H7 (cell line): Measurements from ENCODE around the gene LAMTOR5. TPM values are rescaled to one million over a fixed set of nuclear protein-coding genes. Genes with fewer than 3 reads are reported as not detected.
"Not testable (repeated sequence)": the region's sequence is repeated elsewhere in the genome, so short reads cannot be mapped to it uniquely, and the experiment has no call there.

ENCODE experiments used
- DNase-seq: peaks from one replicate; pipeline ENCODE4 v3.0.0; 2012
- H3K27me3 ChIP-seq: 2 replicates; pipeline ENCODE4 v1.6.0; 2011; ENCODE audit warnings: mild to moderate bottlenecking, low read length; ENCODE audit not compliant: control insufficient read depth, insufficient read depth
- H3K36me3 ChIP-seq: replicated peaks from 2 replicates; pipeline ENCODE4 v1.5.1; 2011; ENCODE audit warnings: low read length; ENCODE audit not compliant: control insufficient read depth, insufficient read depth
- H3K4me3 ChIP-seq: 2 replicates; pipeline ENCODE4 v1.5.1; 2011; ENCODE audit warnings: low read depth, mild to moderate bottlenecking, control low read depth, low read length, moderate library complexity; ENCODE audit not compliant: insufficient read depth
- total RNA-seq: library from RNA; depleted of rRNA; stranded (reverse); fragments of >200 nt; shearing (Covaris generic); gene quantifications from 2 replicates; pipeline ENCODE4 v1.2.3, GENCODE V29; 2014

Gene LAMTOR5
- total RNA-seq, 1 experiment from 2014 or later, result 40.6 TPM

DNA sequence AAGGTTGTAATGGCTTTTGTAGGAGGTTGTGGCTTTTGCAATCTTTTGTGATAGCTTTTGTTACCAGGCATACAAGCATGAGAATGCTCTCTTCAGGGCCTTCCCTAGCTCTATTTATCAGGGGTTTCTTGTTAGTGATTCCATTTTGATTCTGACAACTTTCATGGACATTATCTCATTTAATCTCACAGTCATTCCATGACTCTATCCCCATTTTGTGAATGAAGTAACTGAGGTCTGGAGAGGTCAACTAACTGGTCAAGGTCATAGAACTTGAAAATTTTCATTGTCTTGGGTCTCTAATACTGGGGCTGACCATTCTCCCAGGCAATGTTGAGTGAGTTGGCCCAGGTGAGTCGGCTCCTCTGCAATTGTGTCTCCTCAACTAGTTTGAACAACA lies 11.2 kb upstream of the LAMTOR5 start:
- H3K36me3 ChIP-seq, result no peaks in the 10 kb centered on the region
- no peak overlapping the region for H3K4me3 ChIP-seq
- DNase-seq, result no peak
- H3K27me3 ChIP-seq, result no peaks in the 10 kb centered on the region

DNA sequence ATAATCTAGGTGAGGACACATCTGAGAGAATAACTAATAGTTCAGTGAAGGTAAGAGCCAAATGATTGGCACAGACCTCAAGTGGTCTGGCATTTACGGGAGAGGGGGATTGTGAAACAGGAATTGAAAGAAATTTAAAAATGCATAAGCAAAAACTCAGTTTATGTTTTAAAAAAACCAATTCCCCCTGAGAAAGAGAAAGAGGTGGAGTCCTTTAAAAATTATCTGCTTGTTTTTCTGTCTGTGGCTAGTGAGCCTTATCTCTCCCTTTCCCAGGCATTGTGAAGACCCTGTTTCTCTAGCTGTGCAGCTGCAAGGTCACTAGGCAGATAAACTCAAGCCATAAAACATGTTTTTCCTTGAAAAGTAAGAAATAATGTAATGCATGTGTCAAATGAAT lies 5.6 kb upstream of the LAMTOR5 start:
- not testable (repeated sequence) for H3K27me3 ChIP-seq, DNase-seq, H3K36me3 ChIP-seq, H3K4me3 ChIP-seq

DNA sequence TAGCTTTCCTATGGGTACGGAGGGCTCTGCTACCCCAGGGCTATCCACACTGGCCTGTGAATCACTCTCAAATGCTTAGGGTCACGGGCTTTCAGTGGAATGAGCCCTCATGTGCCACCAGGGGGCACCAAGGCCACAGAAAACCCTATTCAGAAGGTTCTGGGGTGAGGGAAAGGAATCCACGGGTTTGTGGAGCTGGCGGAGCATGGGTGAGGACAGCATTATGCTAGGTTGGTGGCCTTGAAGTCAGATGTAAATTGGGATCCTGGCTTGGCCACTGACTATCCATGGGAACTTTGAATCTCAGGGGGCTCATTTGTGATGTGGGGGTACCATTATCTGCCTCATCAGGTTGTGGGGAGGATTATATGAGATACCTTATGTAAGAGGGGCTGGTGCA lies 5.1 kb upstream of the LAMTOR5 start:
- no peaks in the 10 kb centered on the region for H3K27me3 ChIP-seq
- H3K4me3 ChIP-seq, result no peak overlapping the region
- peak; percentile 84 for DNase-seq
- H3K36me3 ChIP-seq, result no peaks in the 10 kb centered on the region

DNA sequence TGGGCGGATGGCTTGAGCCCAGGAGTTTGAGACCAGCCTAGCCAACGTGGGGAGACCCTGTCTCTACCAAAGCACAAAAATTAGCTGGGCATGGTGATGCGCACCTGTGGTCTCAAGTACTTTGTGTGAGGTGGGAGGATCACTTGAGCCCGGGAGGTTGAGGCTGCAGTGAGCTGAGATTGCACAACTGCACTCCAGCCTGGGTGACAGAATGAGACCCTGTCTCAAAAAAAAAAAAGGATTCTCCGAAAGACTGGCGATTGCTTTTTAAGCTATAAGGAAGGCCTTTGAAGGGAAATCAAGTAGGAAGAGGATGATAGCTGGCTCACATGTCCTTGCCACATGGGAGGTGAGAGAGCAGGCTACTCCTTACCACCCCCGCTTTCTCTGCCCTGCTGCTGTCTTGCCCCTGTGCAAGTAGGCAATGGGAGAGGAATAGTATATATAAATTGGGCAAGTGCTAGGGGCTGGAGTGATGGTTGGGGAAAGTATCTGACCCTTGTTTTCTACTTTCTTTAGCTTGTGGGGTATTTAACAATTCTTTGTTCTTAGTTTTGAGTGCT lies 3.8 kb upstream of the LAMTOR5 start:
- Histone ChIP-seq H3K4me3 (no peak overlapping the region), H3K36me3 (no peaks in the 10 kb centered on the region), H3K27me3 (no peaks in the 10 kb centered on the region)
- DNase-seq, result no peak

DNA sequence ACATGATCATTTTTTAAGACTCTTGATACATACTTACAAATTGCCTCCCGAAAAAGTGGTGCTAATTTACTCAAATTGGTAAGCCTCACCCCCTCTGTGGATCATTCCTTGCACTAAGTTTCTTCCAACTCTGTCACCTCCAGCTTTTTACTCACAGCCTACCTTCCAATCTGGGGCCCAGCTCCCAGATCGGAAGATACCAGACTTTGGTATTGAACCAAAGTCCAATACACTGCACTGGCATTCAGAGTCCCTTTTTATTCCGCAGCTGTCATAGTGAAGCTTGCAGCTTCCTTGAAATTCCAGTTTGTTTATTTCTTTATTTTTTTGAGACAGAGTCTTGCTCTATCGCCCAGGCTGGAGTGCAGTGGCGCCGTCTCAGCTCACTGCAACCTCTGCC lies 1.8 kb upstream of the LAMTOR5 start:
- no peaks in the 10 kb centered on the region for H3K27me3 ChIP-seq
- no peak for DNase-seq
- no peak overlapping the region for H3K4me3 ChIP-seq
- no peaks in the 10 kb centered on the region; the same call in 1 of the 2 replicates for H3K36me3 ChIP-seq

DNA sequence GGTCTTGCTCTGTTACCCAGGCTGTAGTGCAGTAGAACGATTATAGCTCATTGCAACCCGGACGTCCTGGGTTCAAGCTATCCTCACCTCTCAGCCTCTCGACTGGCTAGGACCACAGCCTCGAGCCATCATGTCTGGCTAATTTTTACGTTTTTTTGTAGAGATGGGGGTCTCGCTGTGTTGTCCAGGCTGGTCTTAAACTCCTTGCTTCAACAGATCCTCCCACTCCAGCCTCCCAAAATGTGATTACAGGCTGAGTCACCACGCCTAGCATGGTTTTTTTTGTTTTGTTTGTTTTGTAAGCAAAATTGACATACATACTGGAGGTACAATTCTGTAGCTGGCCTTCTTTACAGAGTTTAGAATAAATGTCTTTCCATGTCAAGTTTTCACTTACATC lies 994 bp upstream of the LAMTOR5 start:
- no peak for DNase-seq
- Histone ChIP-seq H3K36me3 (peaks cover 3% of the 10 kb centered on the region; the same call in 1 of the 2 replicates), H3K27me3 (no peaks in the 10 kb centered on the region), H3K4me3 (no peak overlapping the region)

DNA sequence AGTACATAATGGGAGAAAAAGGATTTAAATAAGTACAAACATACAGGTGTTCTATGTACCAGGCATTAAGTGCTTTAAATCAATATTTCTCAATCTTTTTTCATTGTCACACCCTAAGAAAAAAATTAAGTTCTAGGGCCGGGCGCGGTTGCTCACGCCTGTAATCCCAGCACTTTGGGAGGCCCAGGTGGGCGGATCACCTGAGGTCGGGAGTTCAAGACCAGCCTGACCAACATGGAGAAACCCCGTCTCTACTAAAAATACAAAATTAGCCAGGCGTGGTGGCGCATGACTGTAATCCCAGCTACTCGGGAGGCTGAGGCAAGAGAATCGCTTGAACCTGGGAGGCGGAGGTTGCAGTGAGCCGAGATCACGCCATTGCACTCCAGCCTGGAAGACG lies 1.1 kb downstream of the LAMTOR5 start:
- H3K36me3 ChIP-seq, result peaks cover 13% of the 10 kb centered on the region
- not testable (repeated sequence) for DNase-seq, H3K4me3 ChIP-seq, H3K27me3 ChIP-seq

DNA sequence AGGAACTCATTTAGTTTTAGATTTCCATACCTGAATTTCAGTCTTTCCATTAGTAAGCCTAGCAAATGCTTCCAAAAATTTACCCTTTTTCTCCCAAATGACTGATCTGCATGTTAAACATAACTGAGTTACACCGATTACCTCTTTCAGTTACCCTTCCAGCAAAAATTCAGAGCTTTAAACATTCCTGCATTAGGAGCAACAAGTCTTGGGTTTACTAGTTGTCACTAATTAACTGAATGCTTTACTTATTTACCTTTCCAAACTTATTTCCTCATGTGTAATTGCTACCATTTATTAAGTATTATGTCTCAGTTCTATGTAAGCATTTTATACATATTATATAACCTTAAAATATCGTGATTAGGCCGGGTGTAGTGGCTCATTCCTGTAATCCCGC lies 3.1 kb downstream of the LAMTOR5 start:
- peaks cover 16% of the 10 kb centered on the region for H3K36me3 ChIP-seq
- no peaks in the 10 kb centered on the region for H3K27me3 ChIP-seq
- no peak for DNase-seq
- no peak overlapping the region for H3K4me3 ChIP-seq

DNA sequence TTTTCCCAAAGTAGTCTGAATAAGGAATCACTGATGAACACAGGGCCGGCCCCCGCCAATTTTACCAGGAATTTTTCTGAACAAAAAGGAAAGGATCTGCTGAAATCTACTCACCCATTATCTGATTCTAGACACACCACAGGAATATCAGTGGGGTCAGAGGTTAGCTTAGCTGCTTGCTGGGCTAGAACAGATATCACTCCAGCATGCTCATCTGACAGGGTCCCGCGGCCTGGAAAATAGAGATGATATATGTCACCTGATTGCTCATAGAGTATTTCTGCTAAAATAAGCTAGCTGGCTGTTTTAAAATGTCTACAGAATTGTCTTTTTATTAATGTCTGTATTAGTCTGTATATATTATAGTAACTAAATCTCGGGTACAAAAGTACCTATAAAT lies 3.7 kb downstream of the LAMTOR5 start:
- DNase-seq, result no peak
- Histone ChIP-seq H3K36me3 (peaks cover 16% of the 10 kb centered on the region), H3K27me3 (no peaks in the 10 kb centered on the region), H3K4me3 (no peak overlapping the region)

DNA sequence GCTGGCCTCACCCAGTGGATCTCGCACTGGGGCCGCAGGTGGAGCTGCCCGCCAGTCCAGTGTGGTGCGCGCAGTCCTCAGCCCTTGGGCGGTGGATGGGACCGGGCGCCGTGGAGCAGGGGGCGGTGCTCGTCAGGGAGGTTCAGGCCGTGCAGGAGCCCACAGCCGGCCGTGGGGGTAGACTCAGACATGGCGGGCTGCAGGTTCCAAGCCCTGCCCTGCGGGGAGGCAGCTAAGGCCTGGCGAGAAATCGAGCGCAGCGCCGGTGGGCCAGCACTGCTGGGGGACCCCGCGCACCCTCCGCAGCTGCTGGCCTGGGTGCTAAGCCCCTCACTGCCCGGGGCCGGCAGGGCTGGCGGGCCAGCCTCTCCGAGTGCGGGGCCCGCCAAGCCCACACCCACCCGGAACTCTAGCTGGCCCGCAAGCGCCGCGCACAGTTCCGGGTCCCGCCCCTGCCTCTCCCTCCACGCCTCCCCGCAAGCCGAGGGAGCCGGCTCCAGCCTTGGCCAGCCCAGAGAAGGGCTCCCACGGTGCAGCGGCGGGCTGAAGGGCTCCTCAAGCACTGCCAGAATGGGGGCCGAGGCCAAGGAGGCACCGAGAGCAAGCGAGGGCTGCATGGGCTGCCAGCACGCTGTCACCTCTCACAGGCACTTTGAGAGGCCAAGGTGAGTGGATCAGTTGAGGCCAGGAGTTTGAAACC lies 11.1 kb downstream of the LAMTOR5 start:
- H3K4me3 ChIP-seq, H3K27me3 ChIP-seq, H3K36me3 ChIP-seq, DNase-seq: not testable (repeated sequence)

DNA sequence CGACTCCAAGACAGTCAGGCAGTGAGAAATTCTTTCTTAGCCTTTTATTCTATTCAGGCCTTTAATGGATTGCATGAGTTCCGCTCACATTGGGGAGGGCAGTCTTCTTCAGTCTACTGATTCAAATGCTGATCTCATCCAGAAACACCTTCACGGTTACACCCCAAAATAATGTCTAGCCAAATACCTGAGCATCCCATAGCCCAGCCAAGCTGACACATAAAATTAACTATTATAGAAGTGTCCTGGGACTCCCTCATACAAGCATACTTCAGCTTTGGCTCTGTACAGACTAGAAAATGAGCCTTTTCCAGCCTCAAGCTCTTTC lies 13.0 kb downstream of the LAMTOR5 start:
- DNase-seq, result no peak
- Histone ChIP-seq H3K4me3 (no peak overlapping the region), H3K27me3 (no peaks in the 10 kb centered on the region), H3K36me3 (no peaks in the 10 kb centered on the region)

DNA sequence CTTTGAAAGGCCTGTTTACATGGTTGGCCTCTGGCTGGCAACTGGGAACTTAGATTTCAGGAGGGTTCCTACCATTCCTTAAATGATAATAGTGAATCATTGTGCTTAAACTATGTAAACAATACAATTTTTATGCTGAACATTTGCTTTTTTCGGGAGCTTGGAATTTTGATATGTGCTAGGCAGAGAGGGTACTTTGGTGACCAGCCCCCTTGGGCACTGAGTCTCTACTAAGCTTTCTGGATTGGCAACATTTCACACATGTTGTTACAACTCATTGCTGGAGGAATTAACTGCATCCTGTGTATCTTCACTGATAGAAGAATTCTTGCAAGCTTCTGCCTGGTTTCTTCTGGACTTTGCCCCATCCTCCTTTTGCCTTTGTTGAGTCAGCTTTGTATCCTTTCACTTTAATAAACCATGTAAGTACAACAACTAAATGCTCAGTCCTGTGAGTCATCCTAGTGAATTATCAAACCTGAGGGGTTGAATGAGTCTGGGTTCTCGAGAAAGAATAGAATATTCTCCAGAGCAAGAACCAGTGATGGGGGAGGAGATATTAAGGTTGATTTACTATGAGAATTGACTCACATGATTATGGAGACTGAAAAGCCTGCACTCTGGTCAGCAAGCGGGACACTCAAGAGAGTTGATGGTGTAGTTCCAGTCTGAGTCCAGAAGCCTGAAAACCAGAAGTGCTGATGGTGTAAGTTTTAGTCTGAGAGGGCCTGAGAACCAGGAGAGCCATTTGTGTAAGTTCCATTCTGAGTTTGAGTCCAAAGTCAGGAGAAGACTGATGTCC lies 13.6 kb downstream of the LAMTOR5 start:
- H3K27me3 ChIP-seq, result no peaks in the 10 kb centered on the region
- no peak overlapping the region for H3K4me3 ChIP-seq
- no peak for DNase-seq
- no peaks in the 10 kb centered on the region for H3K36me3 ChIP-seq

DNA sequence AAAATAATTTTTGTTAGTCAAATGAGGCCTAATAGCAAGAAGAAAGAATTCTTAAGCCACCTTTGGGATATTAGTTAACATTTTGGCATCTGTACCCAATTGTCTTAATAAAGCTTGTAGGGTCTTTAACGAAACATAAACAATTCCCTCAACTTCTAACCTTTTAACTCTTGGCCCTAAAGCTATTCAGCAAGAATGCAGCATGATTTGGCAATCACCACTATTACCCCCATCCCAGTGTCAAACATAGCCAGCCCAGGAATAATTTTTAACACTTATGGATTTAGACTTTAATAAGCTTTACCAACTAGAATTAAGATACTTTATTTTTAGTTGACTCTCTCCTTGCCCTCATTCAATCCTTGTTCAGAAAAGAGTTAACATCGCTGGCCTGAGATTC lies 14.2 kb downstream of the LAMTOR5 start:
- DNase-seq, result no peak
- no peaks in the 10 kb centered on the region for H3K27me3 ChIP-seq
- H3K4me3 ChIP-seq, result no peak overlapping the region
- no peaks in the 10 kb centered on the region for H3K36me3 ChIP-seq

DNA sequence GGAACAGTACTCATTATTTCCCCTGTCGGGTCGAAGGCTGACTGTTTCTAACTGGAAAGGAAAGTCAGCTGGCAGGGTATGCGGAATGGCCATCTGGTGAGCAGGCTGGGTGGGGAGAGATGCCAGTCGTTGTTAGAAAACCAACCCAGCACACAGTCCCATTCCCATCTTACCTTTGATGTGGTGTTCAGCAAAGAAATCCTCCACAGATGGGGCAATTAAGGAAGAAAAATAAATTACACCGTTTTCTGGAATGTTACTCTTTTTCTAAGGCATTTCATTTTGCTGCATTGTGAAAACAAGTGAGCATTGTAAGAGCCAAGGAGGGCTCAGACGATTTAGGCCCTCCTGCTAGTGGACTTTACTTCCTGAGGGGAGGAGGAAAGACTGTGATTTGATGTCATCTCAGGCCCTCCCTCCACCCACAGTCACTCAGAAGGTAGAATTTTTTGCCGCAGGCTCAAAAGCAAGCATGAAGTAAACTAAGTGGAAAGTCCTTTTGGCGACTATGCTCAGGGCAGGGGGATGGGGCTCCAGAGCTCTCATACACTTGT lies 16.7 kb downstream of the LAMTOR5 start, which contains the start of gene SLC16A4:
TSS of gene SLC16A4 (minus strand) at position 335 of the 554 bp plus-strand sequence. CDS start 1,703 bp downstream, outside the sequence.
- DNase-seq, result peak; percentile 34
- no peaks in the 10 kb centered on the region for H3K36me3 ChIP-seq
- H3K4me3 ChIP-seq, result no peak within 1 kb of the TSS
- no peaks in the 10 kb centered on the region for H3K27me3 ChIP-seq

DNA sequence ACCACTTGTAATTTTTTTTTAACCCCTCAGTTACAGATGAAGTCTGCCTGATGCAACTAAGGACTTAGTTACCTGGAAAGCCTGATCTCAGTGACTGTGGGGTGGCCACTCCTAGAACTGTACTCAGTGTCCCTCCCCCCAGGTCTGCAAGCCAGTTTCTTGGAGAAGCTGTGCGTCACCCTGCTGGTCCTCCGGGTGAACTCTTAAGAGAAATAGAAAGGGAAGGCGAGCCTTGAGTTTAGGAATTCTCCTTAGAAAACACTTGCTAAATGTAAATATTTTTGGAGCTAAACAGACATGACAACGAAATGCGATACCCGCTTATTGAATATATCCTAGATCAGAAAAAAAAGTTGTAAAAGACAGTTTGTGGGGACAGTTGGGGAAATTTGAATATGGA lies 17.4 kb downstream of the LAMTOR5 start:
- H3K36me3 ChIP-seq, result no peaks in the 10 kb centered on the region
- no peaks in the 10 kb centered on the region for H3K27me3 ChIP-seq
- DNase-seq, result no peak
- H3K4me3 ChIP-seq, result no peak overlapping the region
